GM15510 (cell line): ENCODE data around the gene TUBB2B.

Experiments
- POLR2A ChIP-seq: IDR thresholded peaks from 3 replicates; pipeline ENCODE4 v1.6.1; 2011; ENCODE audit warnings: borderline replicate concordance; ENCODE audit not compliant: insufficient read length; ENCODE audit errors: extremely low read depth

Gene TUBB2B

DNA sequence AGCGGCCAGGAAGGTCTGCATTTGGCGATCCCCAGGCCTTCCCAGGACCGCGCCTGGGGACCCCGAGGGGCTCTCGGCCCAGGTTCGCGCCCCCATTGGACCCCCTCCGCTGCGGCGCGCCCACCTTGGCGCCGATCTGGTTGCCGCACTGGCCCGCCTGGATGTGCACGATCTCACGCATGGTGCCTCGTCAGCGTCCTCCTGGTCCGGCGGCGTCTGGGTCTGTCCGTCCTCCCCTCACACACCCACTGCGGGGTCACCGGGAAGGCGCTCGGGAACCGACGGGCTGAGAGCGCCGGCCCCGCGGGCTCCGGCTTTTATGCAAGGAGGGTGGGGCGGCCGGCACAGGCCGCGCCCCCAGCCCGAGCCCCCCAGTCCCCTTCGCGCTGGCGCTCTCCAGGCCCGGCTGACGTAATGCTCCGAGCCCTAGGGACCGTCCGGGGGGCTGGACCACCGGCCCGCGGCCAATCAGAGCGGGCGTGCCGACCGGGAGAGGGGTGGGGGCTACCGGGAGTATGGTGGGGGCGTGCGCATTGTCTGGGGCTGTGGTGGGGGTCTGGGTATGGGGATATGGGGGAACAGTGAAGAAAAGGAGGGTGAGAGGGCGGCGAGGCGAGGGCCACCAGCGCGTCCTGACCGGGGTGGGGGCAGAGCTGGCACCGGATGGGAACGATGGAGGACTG is at the start of gene TUBB2B:
Gene TUBB2B, minus strand, starts transcription at position 291 of the 683 bp plus-strand sequence. Its CDS starts 110 bp downstream, at position 181.
- peak; percentile 28 for TF ChIP-seq POLR2A

DNA sequence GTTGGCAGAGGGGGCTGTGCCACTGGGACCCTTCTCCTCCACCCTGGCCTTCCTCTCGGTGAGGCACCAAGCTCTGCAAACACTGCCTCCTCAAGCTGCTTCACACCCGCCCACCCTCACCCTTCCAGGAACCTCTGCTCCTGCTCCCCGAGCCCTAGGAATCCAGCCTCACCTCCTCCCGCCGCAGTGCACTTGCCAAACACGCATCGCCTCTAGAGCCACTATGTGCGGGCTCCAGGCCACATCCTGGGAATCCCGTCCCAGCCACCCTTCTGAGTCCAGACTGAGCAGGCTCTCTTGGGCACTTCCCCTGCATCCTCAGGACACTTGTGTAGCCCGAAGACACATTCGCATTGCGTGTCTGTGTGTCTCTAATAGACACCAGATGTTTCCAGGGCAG is 49.8 kb upstream of the TUBB2B start:
- no peak for TF ChIP-seq POLR2A

DNA sequence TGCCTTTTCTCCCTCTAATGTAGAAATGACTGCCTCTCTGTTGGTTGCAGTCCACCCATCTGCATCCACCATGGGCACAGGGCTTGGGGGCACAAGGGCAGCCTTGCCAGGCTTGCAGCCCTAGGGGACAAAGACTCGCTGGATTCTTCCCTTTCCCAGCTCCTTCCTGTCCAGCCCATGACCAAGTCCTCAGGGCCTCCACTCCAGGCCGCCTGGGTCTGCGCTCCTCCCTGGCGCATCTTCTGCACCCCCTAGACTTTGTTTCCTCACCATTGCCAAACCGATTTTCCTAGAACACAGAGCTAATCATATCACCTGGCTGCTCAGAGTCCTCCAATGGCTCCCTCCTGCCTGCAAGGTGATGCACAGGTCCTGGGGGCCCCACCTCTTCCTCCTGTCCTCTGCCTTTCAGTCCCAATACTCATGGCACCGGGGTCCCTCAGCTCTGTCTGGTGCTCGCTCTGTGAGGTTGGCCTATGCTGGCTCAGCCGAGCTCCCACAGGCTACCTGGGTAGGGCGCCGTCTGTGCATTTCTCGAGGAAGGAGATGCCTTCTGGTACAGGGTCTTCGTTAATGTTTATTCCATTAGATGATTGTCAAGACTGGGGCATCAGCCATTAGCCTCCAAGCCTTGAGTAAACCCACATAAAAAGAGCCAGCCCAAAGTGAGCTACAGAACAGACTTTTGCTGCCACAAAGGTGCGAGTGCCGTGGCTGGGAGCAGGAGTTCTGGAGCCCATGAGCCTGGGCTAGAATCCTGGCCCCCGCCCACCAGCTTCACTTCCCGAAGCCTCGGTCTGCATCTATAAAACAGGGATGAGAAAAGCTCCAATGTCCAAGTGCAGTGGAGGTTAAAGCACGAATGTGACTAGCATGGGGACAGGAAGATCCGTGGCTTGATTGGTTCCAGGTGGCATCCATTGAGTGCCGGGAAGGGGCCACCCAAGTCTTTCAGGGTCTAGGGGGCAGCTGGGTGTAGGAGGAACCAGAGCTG is 49.0 kb upstream of the TUBB2B start:
- TF ChIP-seq POLR2A, result no peak

DNA sequence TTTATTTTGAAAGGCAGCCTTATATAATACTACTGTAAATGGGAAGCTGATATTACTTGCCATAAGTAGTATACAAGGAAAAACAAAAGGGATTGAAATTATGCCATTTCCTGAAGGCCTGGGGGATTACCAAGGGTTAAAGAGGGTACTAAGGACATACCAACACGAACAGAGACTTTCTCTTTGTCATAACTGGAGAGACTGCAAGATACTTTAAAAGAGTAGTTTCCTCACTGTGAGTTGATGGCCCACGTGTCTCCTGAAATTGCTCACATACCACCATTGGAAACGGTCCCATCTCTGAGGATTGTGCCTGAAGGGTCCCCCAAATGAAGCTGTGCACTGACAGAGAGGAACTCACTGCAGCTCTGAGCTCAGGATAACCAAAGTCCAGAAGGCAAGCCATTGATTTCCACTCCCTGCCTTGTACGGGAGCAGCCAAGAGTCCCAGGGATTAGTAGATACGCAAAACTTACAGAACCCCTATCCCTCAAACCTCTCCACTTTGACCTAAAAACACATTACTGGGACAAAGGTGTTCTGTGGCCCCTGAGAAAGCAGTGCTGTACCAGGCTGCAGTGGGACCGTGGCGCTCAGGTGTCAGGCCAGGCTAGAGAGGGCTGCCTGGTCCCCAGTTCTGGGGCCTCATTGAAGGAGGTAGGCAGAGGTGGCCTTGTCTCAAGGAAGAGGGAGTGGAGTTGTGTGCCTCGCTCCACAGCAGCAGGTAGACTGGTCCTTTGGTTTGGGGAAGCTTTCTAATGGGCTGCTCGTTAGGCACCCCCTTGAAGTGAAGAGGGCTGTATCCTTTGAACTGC is 46.5 kb upstream of the TUBB2B start:
- no peak for TF ChIP-seq POLR2A

DNA sequence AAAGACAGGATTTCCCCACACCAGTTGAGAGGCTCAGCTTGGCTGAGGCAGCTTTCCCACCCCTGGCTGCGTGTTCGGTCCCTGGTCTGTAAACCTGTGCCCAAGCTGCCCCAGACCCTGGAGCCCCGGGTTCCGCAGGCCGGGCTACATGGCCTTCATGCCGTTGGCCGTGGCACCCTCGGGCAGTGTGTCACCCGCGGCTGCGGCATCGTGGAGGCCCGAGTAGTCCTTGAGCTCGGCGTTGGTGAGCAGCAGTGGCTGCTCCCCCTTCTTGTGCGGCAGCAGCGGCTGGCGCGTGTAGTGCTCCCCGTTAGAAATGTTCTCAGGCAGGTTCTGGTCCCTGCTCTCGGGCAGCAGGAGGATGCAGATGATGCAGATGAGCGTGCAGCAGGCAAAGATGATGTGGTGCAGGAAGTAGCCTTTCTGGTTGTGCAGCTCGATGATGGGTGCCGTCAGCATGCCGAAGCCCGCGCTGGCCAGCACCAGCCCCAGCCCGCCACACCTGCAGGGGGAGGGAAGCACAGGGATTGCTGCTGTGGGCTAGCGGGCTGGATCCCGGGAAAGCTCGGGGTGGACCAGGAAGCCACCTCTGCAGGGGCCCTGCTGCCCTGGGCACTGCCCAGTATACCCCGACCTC is 45.6 kb upstream of the TUBB2B start:
- TF ChIP-seq POLR2A, result no peak

DNA sequence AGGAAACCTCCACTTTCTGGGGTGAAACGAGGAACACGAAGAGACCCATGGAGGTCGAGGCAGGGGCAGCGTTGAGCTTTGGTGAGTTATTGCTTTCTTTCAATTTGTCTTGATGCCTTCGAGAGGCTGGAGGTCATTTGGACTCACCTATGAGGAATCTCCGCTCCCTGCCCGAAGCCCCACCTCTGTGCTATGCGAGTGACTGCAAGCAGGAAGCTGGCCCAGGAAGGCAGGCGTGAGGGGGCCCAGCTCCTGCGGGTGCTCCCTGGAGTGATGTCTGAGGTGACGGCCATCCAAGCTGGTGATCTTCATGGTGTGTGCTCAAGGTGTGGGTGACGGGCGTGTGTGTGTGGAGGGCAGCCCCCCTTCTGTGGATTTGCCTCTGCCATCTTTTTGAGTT is 44.3 kb upstream of the TUBB2B start:
- TF ChIP-seq POLR2A, result no peak

DNA sequence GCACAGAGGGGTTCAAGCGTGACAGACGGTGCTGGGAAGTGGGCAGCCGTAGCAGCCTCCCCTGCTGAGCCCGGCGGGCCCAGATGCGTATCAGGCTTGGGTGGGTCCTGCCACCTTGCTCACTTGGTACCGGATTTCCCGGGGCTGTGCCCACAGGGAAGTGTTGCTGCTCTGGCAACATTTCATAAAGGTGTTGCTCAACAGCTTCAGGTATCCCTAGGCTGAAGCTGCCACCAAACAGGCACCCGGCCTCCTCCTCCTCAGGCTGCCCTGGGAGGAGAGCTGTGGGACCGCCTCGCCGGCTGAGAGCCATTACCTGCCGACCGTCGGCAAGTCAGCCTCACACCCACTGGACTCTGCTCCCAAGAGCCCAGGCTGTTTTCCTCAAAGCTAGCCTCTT is 42.8 kb upstream of the TUBB2B start:
- TF ChIP-seq POLR2A, result no peak

DNA sequence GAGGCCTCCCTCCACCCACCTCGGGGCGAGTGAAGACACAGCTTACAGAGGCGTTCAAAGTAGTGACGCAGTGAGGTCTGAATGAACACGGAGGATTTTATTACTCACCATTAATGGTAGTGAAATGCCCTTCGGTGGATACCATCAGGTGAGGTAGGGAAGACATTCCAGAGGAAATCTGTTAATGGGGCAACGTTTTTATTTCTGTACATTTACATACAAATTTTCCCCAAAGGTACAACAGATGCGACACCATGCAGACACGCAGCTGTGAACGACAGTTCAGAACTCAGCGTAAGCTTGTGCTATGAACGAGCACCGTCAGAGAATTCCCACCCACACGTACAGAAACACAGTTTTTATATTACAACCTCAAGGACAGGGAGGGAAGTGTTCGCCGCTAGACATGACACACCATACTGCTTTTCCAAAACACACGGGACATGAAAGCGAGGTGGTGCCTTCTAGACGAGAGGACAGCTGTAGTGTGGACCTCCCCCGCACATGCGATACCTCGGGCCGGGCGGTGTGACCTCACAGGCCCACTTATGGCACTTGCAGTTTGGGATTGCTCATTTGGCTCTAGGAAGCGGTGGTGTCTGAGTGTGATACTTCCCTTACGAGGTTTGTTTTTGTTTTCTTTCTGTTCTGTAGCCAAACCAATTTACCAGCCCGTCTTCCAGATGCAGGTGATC is 42.0 kb upstream of the TUBB2B start:
- no peak for TF ChIP-seq POLR2A

DNA sequence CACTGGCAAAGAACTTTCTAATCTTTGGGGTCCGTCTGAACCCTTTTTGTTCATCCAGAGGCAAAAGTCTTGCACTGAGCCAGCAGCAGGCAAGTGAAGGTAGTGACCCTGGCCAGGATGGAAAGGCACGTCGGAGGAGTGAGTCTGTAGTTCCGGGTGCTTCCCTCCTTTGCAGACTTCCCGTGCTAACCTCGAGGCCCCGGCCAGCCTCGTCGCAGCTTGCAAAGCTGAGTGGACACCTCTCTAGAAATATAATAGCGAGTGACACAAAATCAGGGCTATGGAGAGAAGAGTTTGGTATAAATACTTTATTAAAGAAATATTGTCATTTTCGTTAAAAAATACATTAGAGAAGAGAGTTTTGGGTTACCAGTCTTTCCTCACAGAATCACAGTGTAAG is 41.2 kb upstream of the TUBB2B start:
- no peak for TF ChIP-seq POLR2A

DNA sequence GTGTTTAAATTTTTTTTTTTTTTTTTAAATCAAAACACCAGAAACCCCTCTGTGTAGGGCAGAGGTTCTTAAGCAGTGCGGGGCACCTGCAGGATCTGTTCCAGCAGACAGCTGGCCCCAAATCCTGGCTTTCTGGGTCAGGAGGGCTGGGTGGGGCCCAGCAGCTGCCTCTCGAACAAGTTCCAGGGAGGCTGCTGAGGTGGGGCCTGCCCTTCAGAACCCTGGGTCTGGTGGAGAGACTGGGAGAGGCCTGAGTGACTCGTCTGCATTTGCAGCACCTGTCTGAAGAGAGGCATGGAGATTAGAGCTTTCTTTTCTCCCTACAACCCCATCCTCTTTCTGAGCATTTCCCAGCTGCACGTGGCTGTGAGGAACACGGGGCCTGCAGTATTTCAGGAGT is 39.7 kb upstream of the TUBB2B start:
- TF ChIP-seq POLR2A, result no peak

DNA sequence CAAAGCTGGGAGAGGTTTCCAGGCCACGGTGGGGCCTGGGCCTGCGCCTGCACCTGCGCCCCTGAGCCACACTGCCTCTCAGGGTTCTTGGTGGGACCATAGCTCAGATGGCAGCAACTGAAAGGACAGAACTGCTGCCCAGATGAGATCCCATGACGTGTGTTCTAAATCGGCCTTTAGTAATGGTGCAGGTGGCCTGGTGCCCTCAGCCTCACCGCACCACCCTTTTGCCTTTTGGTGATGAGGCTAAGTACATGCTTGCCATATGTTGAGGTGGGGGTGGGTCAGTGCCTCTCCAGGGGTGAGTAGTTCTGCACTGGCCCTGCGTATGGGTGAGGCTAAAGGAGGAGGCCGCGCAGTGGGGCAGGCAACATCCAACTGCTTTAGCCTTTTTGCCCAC is 38.7 kb upstream of the TUBB2B start:
- no peak for TF ChIP-seq POLR2A

DNA sequence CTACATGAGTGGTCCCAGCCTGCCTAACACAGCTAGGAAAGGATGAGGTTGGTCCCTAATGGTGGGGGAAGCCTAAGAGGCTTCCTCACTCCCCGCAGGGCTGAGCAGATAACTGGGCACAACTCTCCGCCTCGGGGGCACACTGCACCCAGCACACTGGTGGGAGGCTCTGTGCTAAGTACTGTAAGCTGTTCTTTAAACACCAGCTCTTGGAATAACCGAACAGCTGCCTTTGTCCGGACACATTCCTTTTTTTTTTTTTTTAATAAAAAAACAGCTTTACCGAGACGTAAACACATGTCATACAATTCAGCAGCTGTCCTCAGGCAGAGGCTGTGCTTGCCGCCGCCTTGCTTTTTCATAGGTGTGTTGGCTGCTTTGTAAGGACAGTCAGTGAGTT is 38.2 kb upstream of the TUBB2B start:
- TF ChIP-seq POLR2A, result no peak

DNA sequence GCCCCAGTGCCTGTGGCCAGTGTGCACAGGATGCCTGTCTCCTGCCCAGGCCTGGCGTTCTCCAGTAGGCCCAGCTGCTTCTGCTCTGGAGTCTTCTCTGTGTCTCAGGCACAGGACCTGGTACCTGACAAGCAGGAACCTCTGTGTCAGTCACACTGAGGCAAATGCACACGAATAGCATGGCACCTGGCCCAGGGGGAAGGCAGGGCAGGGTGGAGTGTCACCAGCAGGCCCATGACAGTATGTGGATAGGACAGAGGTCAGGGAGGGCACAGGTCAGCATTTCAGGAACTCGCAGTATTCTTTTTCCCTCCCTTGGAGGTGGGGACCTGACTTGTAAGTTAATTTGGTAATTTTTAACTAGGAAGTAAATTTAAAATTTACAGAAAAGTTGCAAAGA is 36.9 kb upstream of the TUBB2B start:
- TF ChIP-seq POLR2A, result no peak

DNA sequence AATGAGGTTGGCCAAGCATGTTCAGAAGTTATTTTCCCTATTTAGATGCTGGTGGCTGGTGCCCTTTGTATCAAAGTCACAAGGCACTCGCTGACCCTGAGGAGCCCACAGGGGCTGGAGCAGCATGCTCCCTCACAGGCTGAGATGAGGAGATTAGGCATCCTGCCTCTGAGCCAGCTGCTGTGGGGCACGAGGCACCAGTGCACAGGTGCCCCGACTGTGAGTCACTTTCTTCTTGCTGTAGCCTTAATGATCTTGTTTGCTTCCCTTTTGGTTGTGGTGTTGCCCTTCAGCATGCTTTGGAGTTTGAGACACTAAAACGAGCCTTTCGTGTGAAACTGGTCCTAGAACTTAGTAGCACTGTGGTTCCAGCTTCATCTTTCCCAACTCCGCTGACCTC is 35.6 kb upstream of the TUBB2B start:
- no peak for TF ChIP-seq POLR2A

DNA sequence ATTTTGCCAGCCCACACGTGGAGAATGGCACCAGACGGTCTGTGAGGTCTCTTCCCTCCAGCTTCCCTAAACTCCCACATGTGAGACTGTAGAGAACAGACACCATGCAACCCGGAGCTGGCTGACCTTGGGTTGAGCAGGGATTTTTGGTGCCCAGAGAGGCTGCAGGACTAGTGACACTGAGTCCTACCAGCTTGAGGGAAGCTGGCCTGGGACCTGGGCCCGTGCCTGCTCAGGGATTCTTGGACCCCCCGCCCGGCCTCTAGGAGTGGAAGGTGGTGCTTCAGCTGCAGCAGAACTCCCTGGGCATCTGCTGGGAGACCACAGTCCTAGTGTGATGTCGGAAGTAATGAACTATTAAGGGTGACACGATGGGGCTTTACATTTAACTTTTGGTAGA is 34.5 kb upstream of the TUBB2B start:
- no peak for TF ChIP-seq POLR2A

DNA sequence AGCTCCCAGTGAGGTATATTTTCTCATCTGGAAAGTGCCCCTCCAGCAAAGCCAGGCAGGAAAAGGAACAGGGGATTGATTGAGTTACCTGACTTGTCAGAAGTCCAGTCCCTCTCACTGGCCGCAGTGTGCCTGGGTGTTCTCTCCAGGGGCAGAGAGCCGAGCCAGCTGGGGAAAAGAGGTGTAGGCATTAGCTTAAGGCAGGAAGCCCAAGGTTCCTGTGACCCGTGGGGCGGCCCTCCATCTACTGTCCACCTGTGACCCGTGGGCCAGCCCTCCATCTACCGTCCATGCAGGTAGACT is 34.0 kb upstream of the TUBB2B start:
- no peak for TF ChIP-seq POLR2A
